Fibroblast of lung (primary cell): ENCODE results near the gene MANEAL.

Experiments
- CTCF ChIP-seq, 2 donors: IDR thresholded peaks in 1 of 2; conservative IDR thresholded peaks in 1 of 2; 1 replicate in 1 of 2; 2 replicates in 1 of 2; pipeline ENCODE4 v1.5.1; 2011 to 2012; ENCODE audit warnings: low read length in 2 of 2, control low read depth in 1 of 2, inconsistent platforms in 1 of 2, low read depth in 1 of 2, mild to moderate bottlenecking in 1 of 2
- EZH2 ChIP-seq: IDR thresholded peaks from 2 replicates; pipeline ENCODE4 v1.5.1; 2012; ENCODE audit warnings: low read length, control low read depth, mild to moderate bottlenecking; ENCODE audit errors: missing control alignments

- TF ChIP-seq CTCF (conservative IDR thresholded peaks at IDR 0.05 in 1 of 2, IDR thresholded peaks at IDR 0.05 in 1 of 2; ENCODE audit: low read depth in 1 of 2, low read length in 2 of 2) (no peak), EZH2 (no peak)
Measured at GRCh38 chr1:37824001-37824400, 30.4 kb downstream of the MANEAL start.
